Neuron (in vitro differentiated cells): ENCODE results near the gene MISP.
"Not testable (repeated sequence)": the region's sequence is repeated elsewhere in the genome, so short reads cannot be mapped to it uniquely, and the experiment has no call there.

Experiments used
- H2AFZ ChIP-seq: one replicate; pipeline ENCODE4 v1.6.1; 2013; ENCODE audit warnings: low read depth, mild to moderate bottlenecking, inconsistent platforms, low read length, moderate library complexity
- H3K27me3 ChIP-seq: one replicate; pipeline ENCODE4 v1.6.1; 2013; ENCODE audit warnings: low read length; ENCODE audit not compliant: insufficient read depth
- H3K36me3 ChIP-seq: one replicate; pipeline ENCODE4 v1.6.1; 2013; ENCODE audit warnings: low read length; ENCODE audit not compliant: insufficient read depth
- H3K4me1 ChIP-seq: one replicate; pipeline ENCODE4 v1.6.1; 2013; ENCODE audit warnings: low read length; ENCODE audit not compliant: insufficient read depth
- H3K4me3 ChIP-seq: 2 replicates; pipeline ENCODE4 v1.5.1; 2013; ENCODE audit warnings: mild to moderate bottlenecking, low read length, moderate library complexity
- H3K9me3 ChIP-seq: one replicate; pipeline ENCODE4 v1.6.1; 2013; ENCODE audit warnings: low read length

Gene MISP

GRCh38 chr19:729965-730668 lies 20.8 kb upstream of the MISP start:
- Histone ChIP-seq H2AFZ (no peak overlapping the region), H3K9me3 (no peaks in the 10 kb centered on the region), H3K4me1 (no peaks in the 10 kb centered on the region), H3K4me3 (no peak overlapping the region), H3K27me3 (no peaks in the 10 kb centered on the region), H3K36me3 (peaks cover 30% of the 10 kb centered on the region)

- Histone ChIP-seq H3K4me1 (no peaks in the 10 kb centered on the region), H2AFZ (no peak overlapping the region), H3K36me3 (peaks cover 33% of the 10 kb centered on the region), H3K4me3 (no peak overlapping the region), H3K9me3 (no peaks in the 10 kb centered on the region), H3K27me3 (no peaks in the 10 kb centered on the region)
Measured at GRCh38 chr19:731000-731399, 19.9 kb upstream of the MISP start.

- H2AFZ ChIP-seq = no peak overlapping the region
- H3K4me1 ChIP-seq = no peaks in the 10 kb centered on the region
- H3K36me3 ChIP-seq = peaks cover 37% of the 10 kb centered on the region
Measured at GRCh38 chr19:732148-733069, 18.5 kb upstream of the MISP start.

GRCh38 chr19:734716-735115 lies 16.2 kb upstream of the MISP start:
- Histone ChIP-seq H3K9me3 (no peaks in the 10 kb centered on the region), H3K4me1 (no peaks in the 10 kb centered on the region), H3K36me3 (peaks cover 25% of the 10 kb centered on the region), H3K4me3 (no peak overlapping the region), H3K27me3 (no peaks in the 10 kb centered on the region), H2AFZ (no peak overlapping the region)

More at GRCh38 chr19:732148-733069, 18.5 kb upstream of the MISP start:
- Histone ChIP-seq H3K27me3 (no peaks in the 10 kb centered on the region), H3K4me3 (no peak overlapping the region), H3K9me3 (no peaks in the 10 kb centered on the region)

GRCh38 chr19:736125-736524 lies 14.8 kb upstream of the MISP start:
- Histone ChIP-seq H3K36me3 (peaks cover 19% of the 10 kb centered on the region), H3K27me3 (no peaks in the 10 kb centered on the region), H3K4me1 (no peaks in the 10 kb centered on the region), H3K9me3 (no peaks in the 10 kb centered on the region), H3K4me3 (no peak overlapping the region), H2AFZ (no peak overlapping the region)

GRCh38 chr19:737591-738093 lies 13.3 kb upstream of the MISP start:
- Histone ChIP-seq H3K36me3 (peaks cover 13% of the 10 kb centered on the region), H2AFZ (no peak overlapping the region), H3K9me3 (peaks cover 4% of the 10 kb centered on the region), H3K4me3 (no peak overlapping the region), H3K27me3 (no peaks in the 10 kb centered on the region), H3K4me1 (no peaks in the 10 kb centered on the region)

GRCh38 chr19:738509-739128 lies 12.3 kb upstream of the MISP start:
- Histone ChIP-seq H3K4me1 (no peaks in the 10 kb centered on the region), H2AFZ (no peak overlapping the region), H3K4me3 (no peak overlapping the region), H3K27me3 (no peaks in the 10 kb centered on the region), H3K9me3 (peaks cover 4% of the 10 kb centered on the region), H3K36me3 (peaks cover 9% of the 10 kb centered on the region)

- peaks cover 9% of the 10 kb centered on the region for H3K36me3 ChIP-seq
- H3K9me3 ChIP-seq = peaks cover 4% of the 10 kb centered on the region
- H3K4me3 ChIP-seq = no peak overlapping the region
- H2AFZ ChIP-seq = no peak overlapping the region
- H3K27me3 ChIP-seq = no peaks in the 10 kb centered on the region
- H3K4me1 ChIP-seq = no peaks in the 10 kb centered on the region
Measured at GRCh38 chr19:739998-740715, 10.8 kb upstream of the MISP start.

- not testable (repeated sequence) for H3K9me3 ChIP-seq, H3K4me1 ChIP-seq, H3K27me3 ChIP-seq, H3K36me3 ChIP-seq, H2AFZ ChIP-seq, H3K4me3 ChIP-seq
Measured at GRCh38 chr19:740816-741505, 10.0 kb upstream of the MISP start.

- H3K36me3 ChIP-seq = peaks cover 7% of the 10 kb centered on the region
Measured at GRCh38 chr19:741506-742131, 9.3 kb upstream of the MISP start.

GRCh38 chr19:742540-743075 lies 8.3 kb upstream of the MISP start:
- Histone ChIP-seq H3K27me3 (no peaks in the 10 kb centered on the region), H2AFZ (no peak overlapping the region), H3K36me3 (peaks cover 10% of the 10 kb centered on the region), H3K9me3 (peaks cover 20% of the 10 kb centered on the region), H3K4me3 (no peak overlapping the region), H3K4me1 (no peaks in the 10 kb centered on the region)

More at GRCh38 chr19:741506-742131, 9.3 kb upstream of the MISP start:
- Histone ChIP-seq H3K4me1 (no peaks in the 10 kb centered on the region), H3K4me3 (no peak overlapping the region), H3K27me3 (no peaks in the 10 kb centered on the region), H3K9me3 (peaks cover 11% of the 10 kb centered on the region), H2AFZ (no peak overlapping the region)
